Measurements from ENCODE around the gene SAMD11. TPM values are rescaled to one million over a fixed set of nuclear protein-coding genes. Genes with fewer than 3 reads are reported as not detected.

The SAMD11 gene
- total RNA-seq, 2 experiments from 2014 or later = 0.06 TPM; not detected in 1

DNA sequence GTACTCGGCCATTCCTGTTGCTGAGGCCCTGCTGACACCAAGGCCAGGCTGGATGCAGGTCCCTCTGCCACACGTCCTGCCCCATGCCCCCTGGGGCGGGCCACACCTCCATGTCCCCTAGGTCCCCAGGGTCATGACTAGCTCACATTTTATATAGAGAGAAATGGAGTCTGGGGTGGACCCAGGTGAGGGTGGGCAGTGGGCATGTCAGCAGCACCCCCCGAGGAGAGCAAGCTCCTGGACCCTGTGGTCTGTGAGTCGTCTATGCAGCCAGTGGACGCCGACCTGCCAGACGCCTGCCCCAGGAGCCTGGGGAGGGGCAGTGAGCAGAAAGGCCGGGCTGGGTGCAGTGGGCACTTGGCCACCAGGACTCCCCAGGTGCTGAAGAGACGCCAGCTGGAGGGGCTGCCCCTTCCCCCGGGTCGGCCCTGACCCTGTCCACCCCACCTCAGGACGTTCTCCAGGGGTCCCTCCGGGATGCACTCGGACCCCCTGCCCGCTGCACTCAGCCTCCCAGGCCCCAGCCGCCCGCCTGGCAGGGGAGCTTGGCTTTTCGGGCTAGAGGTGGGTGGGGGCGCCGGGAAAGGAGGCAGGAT lies 15.9 kb downstream of the SAMD11 start:
- no peaks in the 10 kb centered on the region; the same call in 1 of the 2 replicates for H4K20me1 ChIP-seq (ENCODE audit: insufficient read depth, low read length)
- TF ChIP-seq EZH2phosphoT487 (IDR thresholded peaks at IDR 0.05; ENCODE audit: borderline replicate concordance, low read depth, low read length) = no peak
- TF ChIP-seq, protein P1, sequence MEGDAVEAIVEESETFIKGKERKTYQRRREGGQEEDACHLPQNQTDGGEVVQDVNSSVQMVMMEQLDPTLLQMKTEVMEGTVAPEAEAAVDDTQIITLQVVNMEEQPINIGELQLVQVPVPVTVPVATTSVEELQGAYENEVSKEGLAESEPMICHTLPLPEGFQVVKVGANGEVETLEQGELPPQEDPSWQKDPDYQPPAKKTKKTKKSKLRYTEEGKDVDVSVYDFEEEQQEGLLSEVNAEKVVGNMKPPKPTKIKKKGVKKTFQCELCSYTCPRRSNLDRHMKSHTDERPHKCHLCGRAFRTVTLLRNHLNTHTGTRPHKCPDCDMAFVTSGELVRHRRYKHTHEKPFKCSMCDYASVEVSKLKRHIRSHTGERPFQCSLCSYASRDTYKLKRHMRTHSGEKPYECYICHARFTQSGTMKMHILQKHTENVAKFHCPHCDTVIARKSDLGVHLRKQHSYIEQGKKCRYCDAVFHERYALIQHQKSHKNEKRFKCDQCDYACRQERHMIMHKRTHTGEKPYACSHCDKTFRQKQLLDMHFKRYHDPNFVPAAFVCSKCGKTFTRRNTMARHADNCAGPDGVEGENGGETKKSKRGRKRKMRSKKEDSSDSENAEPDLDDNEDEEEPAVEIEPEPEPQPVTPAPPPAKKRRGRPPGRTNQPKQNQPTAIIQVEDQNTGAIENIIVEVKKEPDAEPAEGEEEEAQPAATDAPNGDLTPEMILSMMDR (conservative IDR thresholded peaks at IDR 0.05; ENCODE audit: low read length) = no peak
- H3K9me2 ChIP-seq (ENCODE audit: insufficient read depth, low read length) = no peaks in the 10 kb centered on the region
- peaks cover 5% of the 10 kb centered on the region for H3K4me1 ChIP-seq (ENCODE audit: insufficient read depth, low read length, poor library complexity, severe bottlenecking)
- peaks cover under 1% of the 10 kb centered on the region; the same call in 1 of the 2 replicates for H3K36me3 ChIP-seq (ENCODE audit: insufficient read depth, low read length)
- no TSS peak for BruUV-seq (replicated peaks)
- H3K27ac ChIP-seq (ENCODE audit: low read depth, low read length, poor library complexity, severe bottlenecking) = no peak overlapping the region
- no peak overlapping the region for H3K4me2 ChIP-seq (ENCODE audit: low read length)
- no peak overlapping the region for H3K4me3 ChIP-seq (ENCODE audit: low read depth, low read length, poor library complexity, severe bottlenecking)
- ChIA-PET POLR2A (no interaction called here), CTCF (ENCODE audit: unreplicated experiment) (no interaction called here)
- DNase-seq (ENCODE audit: low spot score) = no peak
- H3K9me3 ChIP-seq (ENCODE audit: low read length) = no peaks in the 10 kb centered on the region
- intact Hi-C loops (cut with micrococcal nuclease; ENCODE audit: unreplicated experiment) = loop anchor here (5.0 kb wide), 1 partner anchor 37 kb away; no protein-coding TSS in a partner anchor
- no peak overlapping the region for H2AFZ ChIP-seq (ENCODE audit: low read length)
- H3K79me2 ChIP-seq (ENCODE audit: insufficient read depth, low read depth, low read length) = no peaks in the 10 kb centered on the region

DNA sequence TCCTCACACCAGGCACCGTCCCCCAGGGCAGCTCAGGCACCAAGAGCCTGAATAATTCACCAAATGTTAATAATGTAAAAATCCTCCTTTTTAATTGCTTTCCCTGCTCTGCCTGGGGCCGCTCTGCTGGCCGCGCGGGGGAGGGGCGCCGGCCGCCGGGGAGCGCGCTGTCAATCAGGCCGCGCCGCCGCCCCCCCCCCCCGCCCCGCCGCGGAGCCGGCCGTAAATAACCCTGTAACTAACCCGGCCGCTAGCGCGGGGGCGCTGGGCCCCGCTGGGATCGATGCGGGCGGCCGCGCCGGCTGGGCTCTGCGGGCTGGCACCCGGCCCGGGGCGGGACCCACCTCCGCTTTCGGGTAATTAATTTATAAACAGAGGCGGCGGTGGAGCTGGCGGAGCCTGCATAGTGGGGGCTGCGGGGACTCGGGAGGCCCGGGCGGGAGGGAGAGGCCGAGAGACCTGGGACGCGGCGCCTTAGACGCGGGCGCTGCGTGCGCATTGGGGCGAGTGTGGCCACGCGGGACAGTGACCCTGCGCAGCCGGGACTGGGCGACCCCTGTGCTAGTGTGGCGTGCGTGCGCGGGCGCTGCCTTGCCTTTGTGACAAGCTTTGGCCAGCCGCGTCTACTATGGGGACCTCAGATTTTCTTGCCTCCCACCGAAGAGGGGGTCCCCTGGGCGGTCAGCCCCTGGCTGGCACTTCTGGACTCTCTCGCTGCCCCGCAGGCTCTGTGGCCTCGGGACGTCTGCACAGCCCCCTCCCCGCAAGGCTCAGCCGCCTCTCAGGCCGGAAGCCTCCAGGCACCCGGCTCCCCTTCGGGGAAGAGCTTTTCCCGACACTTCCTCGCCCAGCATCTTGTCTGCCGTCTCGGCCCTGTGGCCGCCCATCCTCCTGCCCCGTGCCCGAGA lies 16.6 kb downstream of the SAMD11 start:
- POLR2A ChIA-PET = no interaction called here
- Histone ChIP-seq H3K36me3 (ENCODE audit: insufficient read depth, low read length) (peaks cover 8% of the 10 kb centered on the region), H4K20me1 (ENCODE audit: insufficient read depth, low read length) (no peaks in the 10 kb centered on the region; the same call in 1 of the 2 replicates), H3K79me2 (ENCODE audit: insufficient read depth, low read depth, low read length) (no peaks in the 10 kb centered on the region), H3K4me3 (ENCODE audit: low read depth, low read length, poor library complexity, severe bottlenecking) (no peak overlapping the region), H3K9me3 (ENCODE audit: low read length) (no peaks in the 10 kb centered on the region), H2AFZ (ENCODE audit: low read length) (no peak overlapping the region), H3K27ac (ENCODE audit: low read depth, low read length, poor library complexity, severe bottlenecking) (no peak overlapping the region), H3K4me2 (ENCODE audit: low read length) (no peak overlapping the region), H3K4me1 (ENCODE audit: insufficient read depth, low read length, poor library complexity, severe bottlenecking) (peaks cover 5% of the 10 kb centered on the region), H3K9me2 (ENCODE audit: insufficient read depth, low read length) (no peaks in the 10 kb centered on the region)
- intact Hi-C loops (cut with micrococcal nuclease; ENCODE audit: unreplicated experiment) = no loop called here
- CTCF ChIA-PET (ENCODE audit: unreplicated experiment) = no interaction called here
- no TSS peak for BruUV-seq (replicated peaks)
- TF ChIP-seq, protein P1 (conservative IDR thresholded peaks at IDR 0.05; ENCODE audit: low read length) = no peak
- peak; percentile 88; the same call in 1 of the 2 replicates for TF ChIP-seq EZH2phosphoT487 (IDR thresholded peaks at IDR 0.05; ENCODE audit: borderline replicate concordance, low read depth, low read length)
- no peak for DNase-seq (ENCODE audit: low spot score)

Measured in OCI-LY7 (cell line).